Stimulated activated CD8-positive, alpha-beta memory T cell treated with anti-CD3 and anti-CD28 coated beads, Interleukin-2, amount 100 ng/mL, for 48 hours (primary cell): Measurements from ENCODE around the gene NPIPA1.
"Not testable (repeated sequence)": the region's sequence is repeated elsewhere in the genome, so short reads cannot be mapped to it uniquely, and the experiment has no call there.

Experiments used
- DNase-seq, 2 donors: peaks; one replicate each; pipeline ENCODE4 v3.0.0-alpha.2; 2020; ENCODE audit warnings: low read depth in 2 of 2

NPIPA1 gene

DNA sequence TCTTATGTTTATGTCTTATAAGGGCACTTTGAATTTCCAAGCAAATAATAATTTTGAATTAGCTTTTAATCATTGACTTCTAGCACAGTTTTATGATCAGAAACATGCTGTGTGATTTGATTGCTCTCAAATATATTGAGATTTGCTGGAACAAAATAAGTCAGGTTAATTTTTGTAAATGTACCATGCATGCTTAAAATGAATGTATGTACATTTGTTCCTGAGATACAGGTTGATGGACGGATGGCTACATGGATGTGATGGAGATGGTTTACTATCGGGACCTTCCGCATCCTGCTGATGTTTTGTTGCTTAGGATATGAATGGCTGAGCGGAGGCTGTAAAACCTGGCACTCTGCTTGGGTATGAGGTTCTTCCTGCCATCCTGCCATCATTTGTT, at the start of gene NPIPA1:
NPIPA1 (plus strand) TSS at position 301 of the 400 bp plus-strand sequence; CDS start at position 301, 0 bp downstream.
- not testable (repeated sequence) for DNase-seq

DNA sequence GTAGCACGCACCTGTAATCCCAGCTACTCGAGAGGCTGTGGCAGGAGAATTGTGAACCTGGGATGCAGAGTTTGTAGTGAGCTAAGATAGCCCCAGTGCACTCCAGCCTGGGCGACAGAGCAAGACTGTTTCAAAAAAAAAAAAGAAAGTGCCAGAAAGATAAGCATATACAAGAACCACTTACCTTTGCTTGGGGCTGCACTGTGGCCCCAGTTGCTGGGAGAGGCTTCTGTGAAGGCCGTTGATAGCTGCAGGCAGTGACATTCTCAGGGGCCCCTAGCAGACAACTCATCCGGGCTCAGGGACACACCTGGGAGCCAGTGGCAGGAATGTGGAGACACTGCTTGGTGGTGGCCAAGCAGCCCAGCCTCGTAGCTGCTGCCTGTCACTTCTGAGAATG, 45.1 kb upstream of the NPIPA1 start:
- DNase-seq, result not testable (repeated sequence)

DNA sequence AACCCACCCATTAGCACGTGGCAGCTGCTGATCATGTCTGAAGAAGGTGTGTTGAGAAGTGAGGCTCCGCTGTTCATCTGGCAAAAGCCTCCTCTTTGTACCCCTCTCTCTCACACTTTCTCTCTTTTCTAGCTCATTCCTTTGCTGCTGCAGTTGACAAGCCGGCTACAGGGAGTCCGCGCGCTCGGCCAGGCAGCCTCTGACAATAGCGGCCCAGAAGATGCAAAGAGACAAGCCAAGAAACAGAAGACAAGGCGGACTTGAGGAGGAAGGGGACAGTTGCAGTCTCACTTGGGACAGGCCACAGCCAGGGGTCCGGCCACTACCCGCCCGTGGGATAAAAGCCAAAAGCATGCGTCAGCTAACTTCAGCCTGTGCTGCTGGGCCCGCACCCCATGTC, 41.9 kb upstream of the NPIPA1 start:
- not testable (repeated sequence) for DNase-seq

DNA sequence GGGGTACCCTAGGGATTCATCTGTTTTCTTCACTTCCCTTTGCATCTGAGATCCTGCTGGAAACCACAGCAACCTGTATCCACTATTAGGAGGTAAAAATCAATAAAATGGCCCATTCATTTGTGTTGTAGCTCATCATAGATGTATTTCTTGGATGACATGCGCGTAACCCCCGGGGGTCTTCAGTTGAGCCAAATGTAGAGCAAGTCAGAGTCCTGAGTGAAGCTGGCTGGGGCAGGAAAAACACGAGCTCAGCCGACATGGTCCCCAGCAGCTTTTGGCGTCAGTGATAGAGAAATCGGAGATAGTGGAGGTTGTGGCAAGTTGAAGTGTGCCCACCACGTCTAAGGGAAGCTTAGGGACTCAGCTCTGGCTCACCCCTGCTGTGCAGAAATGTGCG, 41.2 kb upstream of the NPIPA1 start:
- DNase-seq, result not testable (repeated sequence)

DNA sequence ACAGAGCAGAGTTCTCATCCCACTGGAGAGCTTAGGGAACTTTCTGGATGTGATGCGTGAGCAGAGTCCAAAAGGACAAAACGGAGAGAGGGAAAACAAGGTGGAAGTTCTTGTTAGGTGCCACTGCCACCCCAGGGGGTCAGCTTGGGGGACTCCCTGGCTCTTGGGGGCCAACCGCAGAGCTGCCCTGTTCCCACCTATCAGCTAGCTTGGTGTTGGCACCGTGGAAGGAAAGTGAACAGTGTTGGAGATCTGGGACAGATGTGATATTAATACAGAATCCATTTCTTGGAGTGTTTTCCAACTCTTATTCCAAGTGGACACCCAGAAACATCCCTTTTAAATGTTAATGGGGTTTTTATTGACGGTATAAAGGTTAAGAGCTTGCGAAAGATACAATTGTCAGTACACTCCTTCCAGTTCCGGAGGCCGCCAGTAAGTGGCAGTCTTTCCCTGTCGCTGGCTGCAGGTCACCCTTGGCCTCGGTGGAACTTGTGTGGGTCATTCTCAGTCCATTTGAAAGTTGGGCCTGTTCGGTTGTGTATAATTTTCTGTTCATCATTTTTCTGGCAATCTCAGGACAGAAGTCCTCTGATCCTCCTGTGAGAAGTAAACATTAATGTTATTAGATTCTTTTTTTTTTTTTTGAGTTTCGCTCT, 40.1 kb upstream of the NPIPA1 start:
- not testable (repeated sequence) for DNase-seq

DNA sequence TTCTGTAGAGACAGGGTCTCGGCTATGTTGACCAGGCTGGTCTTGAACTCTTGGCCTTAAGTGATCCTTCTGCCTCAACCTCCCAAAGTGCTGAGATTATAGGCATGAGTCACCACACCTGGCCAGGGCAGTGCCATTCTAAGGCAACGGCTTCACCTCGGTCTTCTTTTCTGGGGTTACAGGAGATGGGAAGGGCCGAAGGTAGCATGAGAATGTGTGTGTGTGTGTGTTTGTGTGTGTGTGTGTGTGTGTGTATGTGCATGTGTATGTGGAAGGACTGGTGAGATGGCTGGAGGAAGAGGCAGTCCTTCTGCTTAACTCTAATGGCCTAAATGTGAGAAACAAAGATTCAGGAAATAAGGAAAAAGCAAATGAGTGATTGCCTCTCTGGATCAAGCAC, 39.1 kb upstream of the NPIPA1 start:
- not testable (repeated sequence) for DNase-seq

DNA sequence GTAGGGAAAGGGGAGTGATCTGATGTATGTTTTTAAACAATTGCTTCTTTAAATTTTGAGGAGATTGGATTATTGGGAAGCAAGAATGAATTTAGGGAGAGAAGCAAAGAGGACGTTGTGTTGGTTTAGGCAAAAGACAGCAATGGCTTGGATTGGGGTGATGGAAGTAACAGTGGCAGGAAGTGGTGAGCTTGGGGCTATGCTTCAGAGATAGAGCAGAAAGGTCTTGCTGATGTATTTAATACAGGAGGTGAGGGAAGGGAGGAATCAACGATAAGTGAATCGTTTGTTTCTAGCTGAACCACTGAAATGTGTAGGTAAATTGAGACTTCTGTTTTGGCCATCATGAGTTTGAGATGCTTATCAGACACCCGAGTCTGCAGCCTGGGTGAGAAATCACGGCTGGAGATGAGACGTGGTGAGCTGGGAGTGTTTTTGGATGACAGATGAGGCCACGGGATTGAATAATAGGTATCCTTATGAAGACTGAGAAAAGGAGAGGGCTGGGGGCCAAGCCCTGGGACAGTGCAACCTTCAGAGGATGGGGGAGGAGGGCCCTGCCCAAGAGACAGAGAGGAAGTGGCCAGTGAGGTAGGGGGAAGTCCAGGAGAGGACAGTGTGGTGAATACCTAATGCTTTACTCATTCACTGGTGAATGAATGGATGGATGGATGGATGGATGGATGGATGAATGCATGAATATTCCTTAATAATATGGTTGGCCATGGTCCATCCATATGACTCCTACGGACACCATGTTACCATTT, 33.9 kb upstream of the NPIPA1 start:
- peak in 1 of 2 donors; percentile 5 for DNase-seq

DNA sequence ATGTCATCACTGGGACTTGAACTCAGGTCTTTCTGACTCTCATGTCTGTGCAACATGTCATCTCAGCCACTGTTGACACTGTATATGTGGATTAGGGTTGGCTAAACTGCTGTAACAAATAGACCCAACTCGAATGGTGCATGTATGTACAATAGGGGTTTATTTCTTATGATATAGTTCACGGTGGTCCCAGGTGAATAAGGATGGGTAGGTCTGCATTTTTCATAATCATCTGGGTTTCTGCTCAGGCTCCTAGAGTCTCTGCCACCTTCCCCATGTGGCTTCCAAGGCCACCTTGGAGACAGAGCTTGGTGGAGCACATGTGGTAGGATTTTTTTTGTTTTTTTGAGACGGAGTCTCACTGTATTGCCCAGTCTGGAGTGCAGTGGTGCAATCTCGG, 27.5 kb upstream of the NPIPA1 start:
- not testable (repeated sequence) for DNase-seq

DNA sequence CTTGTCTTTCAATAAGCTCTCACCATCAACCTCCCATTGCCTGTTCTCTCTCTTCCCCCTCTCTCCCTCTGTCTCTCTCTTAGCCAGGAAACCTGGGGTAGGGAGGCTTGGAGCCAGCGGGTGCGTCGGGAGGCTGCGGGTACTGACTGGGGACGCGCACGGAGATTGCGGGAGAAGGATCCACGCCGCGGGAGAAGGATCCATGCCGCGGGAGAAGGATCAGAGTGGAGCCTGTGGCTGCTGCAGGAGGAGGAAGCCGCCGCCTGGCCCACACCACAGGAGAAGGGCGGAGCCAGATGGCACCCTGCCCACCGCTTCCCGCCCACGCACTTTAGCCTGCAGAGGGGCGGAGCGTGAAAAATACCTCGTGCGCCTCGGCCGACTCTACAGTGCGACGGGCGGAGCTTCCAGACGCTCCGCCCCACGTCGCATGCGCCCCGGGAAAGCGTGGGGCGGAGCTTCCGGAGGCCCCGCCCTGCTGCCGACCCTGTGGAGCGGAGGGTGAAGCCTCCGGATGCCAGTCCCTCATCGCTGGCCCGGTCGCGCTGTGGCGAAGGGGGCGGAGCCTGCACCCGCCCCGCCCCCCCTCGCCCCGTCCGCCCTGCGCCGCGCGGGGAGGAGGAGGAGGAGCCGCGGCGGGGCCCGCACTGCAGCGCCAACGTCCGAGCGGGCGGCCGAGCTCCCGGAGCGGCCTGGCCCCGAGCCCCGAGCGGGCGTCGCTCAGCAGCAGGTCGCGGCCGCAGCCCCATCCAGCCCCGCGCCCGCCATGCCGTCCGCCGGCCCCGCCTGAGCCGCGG, 26.2 kb upstream of the NPIPA1 start:
- not testable (repeated sequence) for DNase-seq

DNA sequence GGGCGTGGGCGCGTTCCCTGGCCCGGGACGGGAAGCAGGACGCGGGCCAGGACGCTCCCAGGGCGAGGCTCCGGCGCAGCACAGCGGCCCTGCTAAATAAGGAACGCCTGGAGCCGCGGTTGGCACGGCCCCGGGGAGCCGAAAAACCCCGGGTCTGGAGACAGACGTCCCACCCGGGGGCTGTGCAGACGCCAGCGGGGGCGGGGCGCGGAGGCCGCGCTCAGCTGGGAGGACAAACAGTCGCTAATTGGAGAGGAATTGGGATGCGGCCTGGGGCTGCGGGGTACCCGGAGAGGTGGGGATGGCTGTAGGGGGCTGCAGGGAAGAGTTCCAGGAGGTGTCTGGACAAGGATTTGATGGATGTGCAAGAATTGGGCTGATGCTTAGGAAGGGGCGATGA, 25.3 kb upstream of the NPIPA1 start:
- DNase-seq, result peak; percentile 28 to 35

DNA sequence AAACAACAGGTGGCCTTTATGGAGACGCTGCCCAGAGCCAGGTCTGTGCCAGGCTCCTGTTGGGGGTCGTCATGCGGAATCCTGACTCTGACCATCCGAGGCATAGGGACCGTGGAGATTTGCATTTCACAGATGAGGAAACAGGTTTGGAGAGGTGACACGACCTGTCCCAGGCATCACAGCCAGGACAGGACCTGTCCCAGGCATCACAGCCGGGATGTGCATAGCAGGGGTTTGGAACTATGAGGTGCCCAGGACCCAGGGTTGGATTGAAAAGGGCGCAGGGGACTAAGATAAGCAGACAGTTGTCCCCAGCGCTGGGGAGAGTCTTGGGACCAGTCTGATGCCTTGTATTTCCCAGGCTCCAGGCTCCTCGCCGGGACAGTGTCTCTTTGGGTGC, 24.7 kb upstream of the NPIPA1 start:
- not testable (repeated sequence) for DNase-seq

DNA sequence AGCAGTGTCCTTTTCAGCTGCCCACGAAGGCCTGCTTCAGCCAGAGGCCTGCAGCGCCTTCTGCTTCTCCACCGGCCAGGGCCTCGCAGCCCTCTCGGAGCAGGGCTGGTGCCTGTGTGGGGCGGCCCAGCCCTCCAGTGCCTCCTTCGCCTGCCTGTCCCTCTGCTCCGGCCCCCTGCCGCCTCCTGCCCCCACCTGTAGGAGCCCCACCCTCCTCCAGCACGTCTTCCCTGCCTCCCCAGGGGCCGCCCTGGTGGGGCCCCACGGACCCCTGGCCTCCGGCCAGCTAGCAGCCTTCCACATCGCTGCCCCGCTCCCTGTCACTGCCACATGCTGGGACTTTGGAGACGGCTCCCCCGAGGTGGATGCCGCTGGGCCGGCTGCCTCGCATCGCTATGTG, 18.7 kb upstream of the NPIPA1 start:
- not testable (repeated sequence) for DNase-seq

DNA sequence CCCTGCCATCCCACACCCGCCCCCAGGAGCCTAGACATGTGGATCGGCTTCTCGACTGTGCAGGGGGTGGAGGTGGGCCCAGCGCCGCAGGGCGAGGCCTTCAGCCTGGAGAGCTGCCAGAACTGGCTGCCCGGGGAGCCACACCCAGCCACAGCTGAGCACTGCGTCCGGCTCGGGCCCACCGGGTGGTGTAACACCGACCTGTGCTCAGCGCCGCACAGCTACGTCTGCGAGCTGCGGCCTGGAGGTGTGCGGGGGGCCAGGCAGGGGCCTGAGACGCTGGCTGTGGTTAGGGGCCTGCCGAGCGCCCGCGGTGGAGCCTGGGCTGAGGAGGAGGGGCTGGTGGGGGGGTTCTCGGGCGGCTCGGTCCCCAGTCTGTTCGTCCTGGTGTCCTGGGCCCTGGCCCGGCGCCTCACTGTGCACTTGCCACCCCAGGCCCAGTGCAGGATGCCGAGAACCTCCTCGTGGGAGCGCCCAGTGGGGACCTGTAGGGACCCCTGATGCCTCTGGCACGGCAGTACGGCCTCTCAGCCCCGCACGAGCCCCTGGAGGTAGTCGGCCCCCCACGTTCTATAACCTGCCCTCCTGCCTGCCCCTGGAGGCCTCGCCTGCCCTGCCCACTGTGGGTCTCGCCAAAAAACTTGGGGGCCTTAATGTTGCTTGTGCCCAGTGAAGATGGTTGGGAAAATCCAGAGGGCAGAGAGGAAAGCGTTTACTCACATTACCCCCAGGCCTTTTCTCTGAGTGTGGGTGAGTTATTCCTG, 17.2 kb upstream of the NPIPA1 start:
- not testable (repeated sequence) for DNase-seq

DNA sequence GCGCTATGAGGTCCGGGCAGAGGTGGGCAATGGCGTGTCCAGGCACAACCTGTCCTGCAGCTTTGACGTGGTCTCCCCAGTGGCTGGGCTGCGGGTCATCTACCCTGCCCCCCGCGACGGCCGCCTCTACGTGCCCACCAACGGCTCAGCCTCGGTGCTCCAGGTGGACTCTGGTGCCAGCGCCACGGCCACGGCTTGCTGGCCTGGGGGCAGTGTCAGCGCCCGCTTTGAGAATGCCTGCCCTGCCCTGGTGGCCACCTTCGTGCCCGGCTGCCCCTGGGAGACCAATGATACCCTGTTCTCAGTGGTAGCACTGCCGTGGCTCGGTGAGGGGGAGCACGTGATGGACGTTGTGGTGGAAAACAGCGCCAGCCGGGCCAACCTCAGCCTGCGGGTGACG, 15.0 kb upstream of the NPIPA1 start:
- DNase-seq, result not testable (repeated sequence)

DNA sequence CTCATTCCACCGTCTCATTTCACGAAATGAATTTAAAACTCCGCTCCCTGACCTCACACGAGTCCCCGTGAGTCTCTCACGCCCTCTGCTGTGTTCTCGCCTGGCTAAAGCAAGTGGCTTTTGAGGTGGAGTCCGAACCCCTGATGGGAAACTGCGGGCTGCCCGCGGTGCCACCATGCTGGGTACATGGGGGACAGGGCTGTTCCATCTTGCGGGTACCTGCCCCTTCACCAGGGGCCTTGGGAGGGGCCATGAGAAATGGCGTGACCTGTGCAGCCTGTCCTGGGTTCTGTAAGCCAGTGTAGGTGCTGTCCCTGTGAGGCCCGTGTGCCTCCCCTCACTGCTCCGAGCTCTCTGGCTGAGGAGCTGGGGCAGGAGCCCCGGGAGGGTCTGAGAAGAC, 14.3 kb upstream of the NPIPA1 start:
- DNase-seq, result not testable (repeated sequence)

DNA sequence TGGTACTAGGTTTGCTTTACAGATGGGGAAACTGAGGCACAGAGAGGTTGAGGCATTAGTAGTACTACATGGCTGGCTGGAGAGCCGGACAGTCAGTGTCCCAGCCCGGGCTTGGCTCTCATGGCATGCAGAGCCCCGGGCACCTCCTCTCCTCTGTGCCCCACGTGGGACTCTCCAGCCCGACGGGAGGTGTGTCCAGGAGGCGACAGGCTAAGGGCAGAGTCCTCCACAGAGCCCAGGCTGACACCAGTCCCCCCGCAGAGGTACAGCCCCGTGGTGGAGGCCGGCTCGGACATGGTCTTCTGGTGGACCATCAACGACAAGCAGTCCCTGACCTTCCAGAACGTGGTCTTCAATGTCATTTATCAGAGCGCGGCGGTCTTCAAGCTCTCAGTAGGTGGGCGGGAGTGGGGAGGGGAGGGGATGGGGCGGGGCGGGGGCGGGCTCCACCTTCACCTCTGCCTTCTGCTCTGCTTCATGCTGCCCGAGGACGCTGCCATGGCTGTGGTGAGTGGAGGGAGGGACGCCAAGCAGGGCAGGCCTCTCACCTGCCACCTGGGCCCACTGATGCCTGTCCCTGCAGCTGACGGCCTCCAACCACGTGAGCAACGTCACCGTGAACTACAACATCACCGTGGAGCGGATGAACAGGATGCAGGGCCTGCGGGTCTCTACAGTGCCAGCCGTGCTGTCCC, 13.7 kb upstream of the NPIPA1 start:
- DNase-seq, result not testable (repeated sequence)

DNA sequence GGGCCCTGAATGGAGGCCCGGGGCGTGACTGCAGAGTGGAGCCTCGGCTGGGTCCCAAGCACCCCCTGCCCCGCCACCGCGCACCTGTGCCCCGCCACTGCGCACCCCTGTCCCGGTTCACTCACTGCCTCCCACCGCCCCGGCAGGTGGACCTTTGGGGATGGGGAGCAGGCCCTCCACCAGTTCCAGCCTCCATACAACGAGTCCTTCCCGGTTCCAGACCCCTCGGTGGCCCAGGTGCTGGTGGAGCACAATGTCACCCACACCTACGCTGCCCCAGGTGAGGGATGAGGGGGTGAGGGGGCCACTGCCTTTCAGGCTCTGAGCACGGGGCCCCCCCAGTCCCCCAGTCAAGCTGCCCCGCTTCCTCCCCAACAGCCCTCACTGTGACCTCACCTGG, 12.9 kb upstream of the NPIPA1 start:
- not testable (repeated sequence) for DNase-seq

DNA sequence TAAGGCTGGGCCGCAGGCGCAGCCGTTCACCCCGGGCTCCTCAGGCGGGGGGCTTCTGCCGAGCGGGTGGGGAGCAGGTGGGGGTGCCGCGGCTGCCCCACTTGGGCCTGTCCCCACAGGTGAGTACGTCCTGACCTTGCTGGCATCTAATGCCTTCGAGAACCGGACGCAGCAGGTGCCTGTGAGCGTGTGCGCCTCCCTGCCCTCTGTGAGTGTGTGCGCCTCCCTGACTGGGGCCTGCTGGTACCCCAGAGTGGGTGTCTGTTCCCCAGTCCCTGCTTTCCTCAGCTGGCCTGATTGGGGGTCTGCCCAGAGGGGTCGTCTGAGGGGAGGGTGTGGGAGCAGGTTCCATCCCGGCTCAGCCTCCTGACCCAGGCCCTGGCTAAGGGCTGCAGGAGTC, 12.3 kb upstream of the NPIPA1 start:
- not testable (repeated sequence) for DNase-seq

DNA sequence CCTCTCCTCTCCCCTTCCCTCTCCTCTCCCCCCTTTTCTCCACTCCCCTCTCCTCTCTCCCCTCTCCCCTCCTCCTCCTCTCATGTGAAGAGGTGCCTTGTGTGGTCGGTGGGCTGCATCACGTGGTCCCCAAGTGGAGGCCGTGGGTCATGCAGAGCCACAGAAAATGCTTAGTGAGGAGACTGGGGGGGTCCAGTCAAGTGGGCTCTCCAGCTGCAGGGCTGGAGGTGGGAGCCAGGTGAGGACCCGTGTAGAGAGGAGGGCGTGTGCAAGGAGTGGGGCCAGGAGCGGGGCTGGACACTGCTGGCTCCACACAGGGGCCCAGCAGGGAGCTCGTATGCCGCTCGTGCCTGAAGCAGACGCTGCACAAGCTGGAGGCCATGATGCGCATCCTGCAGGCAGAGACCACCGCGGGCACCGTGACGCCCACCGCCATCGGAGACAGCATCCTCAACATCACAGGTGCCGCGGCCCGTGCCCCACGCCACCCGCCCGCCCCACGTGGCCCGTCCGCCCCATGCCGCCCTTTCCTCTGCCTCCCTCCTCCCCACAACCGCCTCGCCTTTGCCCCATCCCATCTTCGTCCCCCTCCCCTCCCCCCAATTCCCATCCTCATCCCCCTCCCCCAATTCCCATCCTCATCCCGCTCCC, 9.1 kb upstream of the NPIPA1 start:
- DNase-seq, result not testable (repeated sequence)

DNA sequence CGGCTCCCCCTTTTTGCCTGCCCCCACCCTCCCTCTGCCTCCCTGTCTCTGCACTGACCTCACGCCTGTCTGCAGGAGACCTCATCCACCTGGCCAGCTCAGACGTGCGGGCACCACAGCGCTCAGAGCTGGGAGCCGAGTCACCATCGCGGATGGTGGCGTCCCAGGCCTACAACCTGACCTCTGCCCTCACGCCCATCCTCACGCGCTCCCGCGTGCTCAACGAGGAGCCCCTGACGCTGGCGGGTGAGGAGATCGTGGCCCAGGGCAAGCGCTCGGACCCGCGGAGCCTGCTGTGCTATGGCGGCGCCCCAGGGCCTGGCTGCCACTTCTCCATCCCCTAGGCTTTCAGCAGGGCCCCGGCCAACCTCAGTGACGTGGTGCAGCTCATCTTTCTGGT, 8.1 kb upstream of the NPIPA1 start:
- DNase-seq, result not testable (repeated sequence)
